Activated CD4-positive, CD25-positive, alpha-beta regulatory T cell treated with anti-CD3 and anti-CD28 coated beads, Interleukin-2, amount 50 U/mL, for 72 hours (primary cell): ENCODE data around the gene ZBTB21.

Source experiments
- DNase-seq: peaks from one replicate; pipeline ENCODE4 v3.0.0; 2021

ZBTB21 gene

GRCh38 chr21:41987310-41987709 is 22.9 kb downstream of the ZBTB21 start:
- DNase-seq, result no peak

- DNase-seq, result no peak
These were observed 24.3 kb downstream of the ZBTB21 start for GRCh38 chr21:41985662-41986416.

DNA sequence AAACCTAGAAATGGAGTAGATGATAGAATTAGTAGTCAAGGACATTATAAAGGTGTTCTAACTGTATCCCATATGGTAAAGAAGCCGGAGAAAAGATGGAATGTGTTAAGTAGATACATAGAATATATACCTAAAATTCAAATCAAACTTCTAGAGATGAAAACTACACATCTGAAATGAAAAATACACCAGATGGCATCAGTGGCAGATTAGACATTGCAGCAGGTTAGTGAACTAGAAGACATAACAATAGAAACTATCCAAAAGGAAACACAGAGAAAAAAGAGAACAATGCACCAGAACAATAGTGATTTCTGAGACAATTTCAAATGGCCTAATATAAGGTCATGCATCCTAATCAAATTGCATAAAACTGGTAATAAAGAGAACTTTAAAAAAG is 26.9 kb downstream of the ZBTB21 start:
- no peak for DNase-seq

- DNase-seq, result no peak
These were observed 29.6 kb downstream of the ZBTB21 start for GRCh38 chr21:41980561-41980960.

DNA sequence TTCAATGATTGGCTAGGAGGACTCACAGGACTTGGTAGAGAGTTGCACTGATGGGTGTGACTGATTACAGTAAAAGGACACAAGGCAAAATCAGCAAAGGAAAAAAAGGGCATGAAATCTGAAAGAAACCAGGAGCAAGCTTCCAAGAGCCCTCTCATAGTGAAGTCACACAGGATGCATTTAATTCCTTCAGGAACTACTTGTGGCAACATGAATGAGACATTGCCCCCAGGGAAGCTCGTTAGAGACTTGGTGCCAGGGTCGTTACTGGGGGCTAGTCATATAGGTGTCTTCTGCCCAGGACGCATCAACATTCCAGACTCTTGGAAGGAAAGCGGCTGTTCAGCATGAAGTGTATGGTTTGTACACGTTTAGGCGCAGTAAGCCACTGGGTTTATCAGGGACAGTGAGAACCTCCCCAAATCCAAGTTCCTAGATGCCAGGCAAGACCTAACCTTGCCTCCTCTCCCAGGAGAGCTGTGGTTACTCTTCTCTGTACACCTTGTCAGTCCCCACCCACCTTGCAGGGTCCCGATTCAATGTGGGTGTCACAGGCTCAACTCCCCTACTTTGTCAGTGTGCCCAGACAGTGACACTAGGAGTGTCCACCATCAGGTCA is 30.3 kb downstream of the ZBTB21 start:
- no peak for DNase-seq

- no peak for DNase-seq
These were observed 30.8 kb downstream of the ZBTB21 start for GRCh38 chr21:41979335-41979734.

GRCh38 chr21:41977034-41977950 is 32.9 kb downstream of the ZBTB21 start:
- no peak for DNase-seq

DNA sequence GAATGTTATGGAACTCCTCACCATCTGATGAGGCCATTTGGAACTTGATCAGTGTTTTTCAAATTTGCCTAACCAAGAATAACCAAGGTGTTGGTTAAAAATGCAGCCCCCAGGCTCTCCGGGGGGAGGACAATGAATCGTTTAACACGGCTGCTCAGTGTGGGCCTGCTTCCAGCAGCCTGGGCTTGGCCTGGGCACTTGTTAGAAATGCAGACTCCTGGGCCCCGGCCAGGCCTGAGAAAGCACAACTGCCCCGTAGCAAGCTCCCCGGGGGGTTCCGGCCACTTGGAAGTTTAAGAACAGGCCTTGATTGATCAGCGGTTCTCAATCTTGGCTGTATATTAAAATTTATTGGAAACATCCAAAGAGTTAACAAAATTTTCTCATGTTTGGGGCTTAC is 33.5 kb downstream of the ZBTB21 start:
- no peak for DNase-seq

DNA sequence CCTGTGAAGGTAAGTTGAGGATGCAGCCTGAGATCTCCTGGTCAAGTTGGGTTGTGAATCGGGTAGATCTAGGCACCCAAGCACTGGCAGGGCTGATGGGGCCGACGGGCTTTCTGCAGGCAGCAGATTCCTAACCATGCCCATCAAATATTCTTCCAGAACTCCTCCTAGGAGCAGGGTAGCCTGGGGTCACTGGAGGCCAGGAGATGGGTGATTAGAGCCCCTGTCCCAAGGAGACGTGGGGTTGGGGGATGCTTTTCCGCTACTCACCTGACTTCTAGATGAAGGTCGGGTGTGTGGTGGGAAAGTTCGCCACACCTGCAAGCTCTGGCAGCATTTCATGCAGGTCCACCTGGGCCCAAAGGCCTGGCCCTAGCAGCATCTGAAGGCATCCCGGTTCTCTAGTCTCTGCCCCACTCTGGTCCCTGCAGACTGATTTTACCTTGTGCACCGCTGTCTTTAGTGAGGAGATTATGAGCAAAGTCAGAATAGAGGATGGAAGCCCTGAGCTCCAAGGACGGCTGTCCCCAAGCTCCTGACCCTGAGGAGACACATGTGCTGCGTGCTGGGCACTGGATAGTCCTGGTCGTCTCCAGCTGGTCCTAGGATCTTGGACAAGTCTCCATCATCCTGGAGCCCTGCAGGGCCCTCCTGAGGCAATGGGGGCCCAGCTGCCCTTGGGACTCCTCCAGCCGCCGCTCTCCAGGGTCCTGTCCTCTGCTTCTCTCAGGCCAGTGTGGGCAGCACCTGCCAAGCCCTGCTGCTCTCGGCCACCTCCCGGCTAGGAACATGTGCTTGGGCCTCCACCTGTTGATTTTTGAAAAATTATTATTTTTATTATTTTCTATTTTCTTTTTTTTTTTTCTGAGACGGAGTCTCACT is 34.5 kb downstream of the ZBTB21 start:
- no peak for DNase-seq

DNA sequence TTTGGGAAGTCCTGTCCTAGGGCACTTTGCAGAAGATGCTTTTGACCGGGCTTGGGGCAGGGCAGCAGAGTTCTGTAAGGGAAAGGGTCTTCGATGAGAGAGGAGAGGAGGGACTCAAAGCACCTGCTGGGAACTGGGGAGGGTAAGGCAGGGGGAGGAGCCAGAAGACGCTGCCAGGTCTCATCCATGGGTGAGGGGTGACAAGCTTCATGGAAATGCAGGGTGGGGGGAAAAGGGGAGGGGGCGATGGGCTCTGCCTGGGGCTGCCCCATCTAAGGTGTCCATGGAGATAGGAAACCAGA is 35.5 kb downstream of the ZBTB21 start:
- no peak for DNase-seq

DNA sequence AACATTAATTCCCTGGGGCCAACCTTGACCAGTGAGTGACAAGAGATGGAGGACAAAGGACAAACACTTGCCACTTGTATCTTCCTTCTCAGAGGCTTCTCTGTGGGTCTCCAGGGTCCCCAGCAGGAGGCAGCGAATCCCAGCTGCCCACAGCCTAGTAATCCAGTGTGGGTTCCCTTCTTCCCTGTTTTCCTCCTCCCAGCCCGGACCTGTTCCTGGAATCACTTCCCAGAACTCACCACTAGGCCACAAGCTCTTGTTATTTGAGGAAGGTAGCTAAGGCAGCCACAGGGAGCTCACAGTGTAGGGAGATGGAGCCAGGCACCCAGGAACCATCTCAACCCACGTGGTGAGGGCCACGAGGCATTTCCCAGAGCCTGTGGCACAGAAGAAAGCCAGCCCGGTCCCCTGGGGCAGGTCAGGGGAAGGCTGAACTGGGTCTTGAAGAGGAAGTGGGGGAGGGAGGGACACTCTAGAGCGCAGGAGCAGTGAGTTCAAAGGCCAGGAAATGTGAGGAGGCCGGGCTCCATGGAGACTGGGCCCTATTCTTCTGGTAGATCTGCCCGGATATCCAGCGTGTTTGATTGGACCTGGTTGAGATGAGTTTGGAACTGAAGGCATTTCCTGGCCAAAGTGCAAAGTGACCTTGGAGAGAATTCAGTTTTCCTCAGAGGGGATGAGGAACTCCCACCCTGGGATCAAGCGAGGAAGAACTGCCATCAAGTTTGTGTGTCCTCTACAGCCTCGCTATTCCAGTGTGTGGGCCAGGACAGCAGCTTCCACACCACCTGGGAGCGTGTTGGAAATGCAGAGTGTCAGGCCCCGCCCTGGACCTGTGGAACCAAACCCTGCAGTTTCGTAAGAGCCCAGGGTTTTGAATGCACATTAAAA is 36.1 kb downstream of the ZBTB21 start:
- DNase-seq, result no peak

GRCh38 chr21:41973427-41973831 is 36.7 kb downstream of the ZBTB21 start:
- DNase-seq, result no peak

DNA sequence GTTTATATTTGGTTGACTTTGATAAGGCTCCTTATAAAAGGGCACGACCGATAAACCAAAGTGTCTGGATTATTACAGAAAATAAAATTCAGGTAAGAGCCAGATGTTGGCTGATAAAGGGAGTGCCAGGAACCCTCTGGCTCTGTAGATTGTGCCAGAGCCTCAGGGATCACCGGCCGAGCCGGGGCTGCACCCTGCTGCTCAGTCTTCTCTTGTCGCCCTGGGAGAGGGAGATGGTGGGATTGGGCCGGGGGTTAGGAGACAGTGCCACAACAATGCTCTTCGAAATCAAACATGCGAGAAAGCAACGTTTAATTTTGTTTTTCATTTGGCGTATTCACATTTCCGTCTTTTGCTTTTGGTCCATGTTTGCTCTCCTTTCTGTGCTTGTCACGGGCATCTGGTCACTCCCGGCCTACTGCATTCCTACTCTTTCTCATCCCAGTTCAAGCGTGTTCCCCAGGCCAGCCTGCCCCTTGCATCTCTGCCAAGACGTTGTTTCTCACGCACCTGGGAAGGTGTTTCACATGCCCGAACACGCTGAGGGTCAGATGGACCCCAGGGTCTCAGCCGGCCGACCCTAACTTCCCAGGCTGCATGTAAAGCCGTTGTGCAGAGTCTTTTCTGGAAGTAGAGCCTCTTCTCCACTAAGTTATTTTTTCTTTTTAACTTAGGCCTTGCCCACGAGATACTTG is 37.5 kb downstream of the ZBTB21 start:
- no peak for DNase-seq

DNA sequence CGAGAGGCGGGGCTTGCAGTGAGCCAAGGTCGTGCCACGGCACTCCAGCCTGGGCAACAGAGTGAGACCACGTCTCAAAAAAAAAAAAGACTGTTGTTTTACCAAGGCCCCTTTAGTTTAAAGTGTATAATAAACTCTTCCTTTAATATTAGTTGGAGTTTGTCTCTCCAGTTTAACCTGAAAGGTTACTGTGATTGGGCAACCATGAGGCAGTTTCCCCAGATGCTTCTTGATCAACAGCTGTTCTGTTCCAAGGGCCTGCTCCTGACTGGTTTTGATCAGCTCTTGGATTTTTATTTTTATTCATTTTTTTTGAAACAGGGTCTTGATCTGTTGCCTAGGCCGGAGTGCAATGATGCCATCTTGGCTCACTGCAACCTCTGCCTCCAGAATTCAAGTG is 38.3 kb downstream of the ZBTB21 start:
- no peak for DNase-seq

- DNase-seq, result no peak
These were observed 39.2 kb downstream of the ZBTB21 start for GRCh38 chr21:41970751-41971653.

DNA sequence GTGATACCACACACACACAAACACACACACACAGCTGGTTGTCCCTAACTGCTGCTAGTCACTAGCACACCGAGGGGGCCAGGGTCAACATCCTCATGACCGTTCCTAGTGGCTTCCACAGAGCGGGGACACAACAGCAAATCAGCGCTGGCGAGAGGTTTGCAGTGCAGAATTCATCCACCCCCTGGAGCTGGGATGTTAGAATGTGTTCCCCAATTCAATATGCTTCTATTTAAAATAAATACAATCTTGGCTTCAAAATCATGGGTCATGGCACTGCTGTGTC is 40.1 kb downstream of the ZBTB21 start:
- no peak for DNase-seq

DNA sequence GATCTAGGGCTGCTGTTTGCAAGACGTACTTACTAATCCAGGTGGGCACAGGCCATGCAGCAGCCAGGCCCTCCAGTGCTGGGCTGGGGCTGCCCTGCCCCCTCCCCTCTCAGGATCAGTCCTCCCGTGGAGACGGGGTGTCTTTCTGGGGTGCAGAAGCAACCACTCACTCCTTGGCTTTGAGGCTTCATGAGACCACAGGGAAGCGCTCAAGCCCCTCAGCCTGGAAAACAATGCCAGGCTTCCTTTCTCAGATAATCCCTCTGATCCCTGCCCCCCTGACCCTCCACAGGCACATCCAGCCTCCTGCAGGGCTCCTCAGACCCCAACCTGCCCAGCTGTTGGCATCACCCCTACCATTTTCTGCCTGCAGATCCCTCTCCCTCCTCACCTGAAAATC is 42.5 kb downstream of the ZBTB21 start:
- no peak for DNase-seq

DNA sequence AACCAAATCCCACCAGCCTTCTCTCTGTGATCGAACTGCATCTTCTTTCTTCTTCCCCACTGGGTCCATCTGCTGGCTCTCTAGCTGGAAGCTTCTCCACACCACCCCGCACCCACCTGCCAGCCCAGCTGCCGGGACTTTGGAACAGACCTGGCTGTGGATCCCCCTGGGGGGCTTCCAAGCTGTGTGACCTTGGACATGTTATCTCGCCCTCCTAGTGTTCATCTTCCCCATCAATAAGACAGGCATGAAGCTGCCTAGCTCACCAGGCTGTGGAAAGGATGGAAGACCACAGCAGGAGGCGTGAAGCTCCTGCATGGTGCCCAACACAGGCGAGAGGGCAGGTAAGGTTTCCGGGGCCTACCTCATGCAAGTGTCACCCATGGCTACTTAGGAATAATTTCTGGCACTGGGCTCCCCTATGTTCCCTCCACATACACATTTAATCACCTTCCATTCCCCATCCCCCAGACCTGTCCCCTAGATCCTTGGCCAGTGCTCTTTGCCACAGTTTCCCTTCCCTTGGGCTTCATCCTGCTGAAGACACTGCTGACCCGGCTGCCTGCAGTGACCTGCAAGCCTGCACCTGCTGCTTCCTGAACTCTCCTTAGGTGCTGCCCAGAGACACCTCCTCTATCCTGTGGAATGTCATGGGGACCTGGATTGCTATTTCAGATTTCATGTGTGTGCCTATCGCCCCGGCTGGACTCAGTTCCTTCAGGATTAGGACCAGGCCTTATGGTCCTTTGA is 43.1 kb downstream of the ZBTB21 start:
- DNase-seq, result no peak

GRCh38 chr21:41966041-41966833 is 43.9 kb downstream of the ZBTB21 start:
- no peak for DNase-seq
